GM08714 (cell line): ENCODE data around the gene ZBTB11.

Experiments used
- H3K4me3 ChIP-seq: fragments of 200-500 bp; sonication (Bioruptor generic); 2 replicates; pipeline ENCODE4 v1.5.1; 2014; ENCODE audit warnings: mild to moderate bottlenecking, low read length, inconsistent platforms
- ZNF274 ChIP-seq: IDR thresholded peaks from 2 replicates; pipeline ENCODE4 v1.6.1; 2012; ENCODE audit warnings: mild to moderate bottlenecking, low read depth, low read length

ZBTB11 gene

GRCh38 chr3:101677436-101678286 is 729 bp upstream of the ZBTB11 start:
- peak overlapping the region; percentile 70 for H3K4me3 ChIP-seq
- no peak for TF ChIP-seq ZNF274

GRCh38 chr3:101676216-101676764 is 642 bp downstream of the ZBTB11 start:
- peak overlapping the region; percentile 97 for H3K4me3 ChIP-seq
- no peak for TF ChIP-seq ZNF274

GRCh38 chr3:101675709-101676215 is 1.2 kb downstream of the ZBTB11 start:
- TF ChIP-seq ZNF274, result no peak
- H3K4me3 ChIP-seq, result peak overlapping the region; percentile 97

- no peak overlapping the region for H3K4me3 ChIP-seq
- TF ChIP-seq ZNF274, result no peak
Observed at GRCh38 chr3:101674518-101674917, 2.4 kb downstream of the ZBTB11 start.

GRCh38 chr3:101673953-101674352 is 3.0 kb downstream of the ZBTB11 start:
- TF ChIP-seq ZNF274, result no peak
- H3K4me3 ChIP-seq, result no peak overlapping the region

- no peak overlapping the region for H3K4me3 ChIP-seq
- no peak for TF ChIP-seq ZNF274
Observed at GRCh38 chr3:101671014-101671413, 5.9 kb downstream of the ZBTB11 start.

GRCh38 chr3:101667844-101668243 is 9.1 kb downstream of the ZBTB11 start:
- no peak overlapping the region for H3K4me3 ChIP-seq
- TF ChIP-seq ZNF274, result no peak

- no peak for TF ChIP-seq ZNF274
- H3K4me3 ChIP-seq, result no peak overlapping the region
Observed at GRCh38 chr3:101667331-101667730, 9.6 kb downstream of the ZBTB11 start.

- TF ChIP-seq ZNF274, result no peak
Observed at GRCh38 chr3:101665851-101666250, 11.1 kb downstream of the ZBTB11 start.

GRCh38 chr3:101665357-101665756 is 11.6 kb downstream of the ZBTB11 start:
- no peak for TF ChIP-seq ZNF274
- H3K4me3 ChIP-seq, result no peak overlapping the region

More at GRCh38 chr3:101665851-101666250, 11.1 kb downstream of the ZBTB11 start:
- H3K4me3 ChIP-seq, result no peak overlapping the region

GRCh38 chr3:101660714-101661113 is 16.2 kb downstream of the ZBTB11 start:
- no peak overlapping the region for H3K4me3 ChIP-seq
- no peak for TF ChIP-seq ZNF274

- H3K4me3 ChIP-seq, result no peak overlapping the region
- TF ChIP-seq ZNF274, result no peak
Observed at GRCh38 chr3:101656651-101657050, 20.3 kb downstream of the ZBTB11 start.

- H3K4me3 ChIP-seq, result no peak overlapping the region
- no peak for TF ChIP-seq ZNF274
Observed at GRCh38 chr3:101646726-101647125, 30.2 kb downstream of the ZBTB11 start.

GRCh38 chr3:101643861-101644613 is 32.9 kb downstream of the ZBTB11 start:
- TF ChIP-seq ZNF274, result no peak
- no peak overlapping the region for H3K4me3 ChIP-seq
